Measurements from ENCODE around the gene ZNG1A. TPM values are rescaled to one million over a fixed set of nuclear protein-coding genes. Genes with fewer than 3 reads are reported as not detected.
"Not testable (repeated sequence)": the region's sequence is repeated elsewhere in the genome, so short reads cannot be mapped to it uniquely, and the experiment has no call there.

The ZNG1A gene
- total RNA-seq, 4 donors from 2014 or later: 21.9 to 34.5 (median 25.4) TPM

DNA sequence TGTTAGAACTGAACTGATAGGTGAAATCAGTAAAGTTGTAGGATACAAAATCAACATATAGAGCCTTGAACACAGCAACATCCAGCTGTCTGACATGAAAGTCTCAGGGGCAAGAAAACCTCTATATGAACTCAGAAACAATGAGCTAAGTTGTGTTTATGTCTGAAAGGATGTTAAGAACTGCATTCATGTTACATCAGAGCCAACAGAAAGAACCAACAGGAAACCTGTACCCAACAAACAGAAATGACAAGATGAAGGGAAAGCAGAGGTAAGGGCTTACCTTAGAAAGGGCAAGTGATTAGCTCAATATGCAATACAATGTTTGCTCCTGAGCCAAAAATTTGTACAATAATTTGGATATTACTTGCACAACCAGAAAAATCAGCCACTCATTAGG, 92.2 kb downstream of the ZNG1A start:
- not testable (repeated sequence) for DNase-seq (ENCODE audit: low spot score); ATAC-seq (ENCODE audit: low FRiP score)

DNA sequence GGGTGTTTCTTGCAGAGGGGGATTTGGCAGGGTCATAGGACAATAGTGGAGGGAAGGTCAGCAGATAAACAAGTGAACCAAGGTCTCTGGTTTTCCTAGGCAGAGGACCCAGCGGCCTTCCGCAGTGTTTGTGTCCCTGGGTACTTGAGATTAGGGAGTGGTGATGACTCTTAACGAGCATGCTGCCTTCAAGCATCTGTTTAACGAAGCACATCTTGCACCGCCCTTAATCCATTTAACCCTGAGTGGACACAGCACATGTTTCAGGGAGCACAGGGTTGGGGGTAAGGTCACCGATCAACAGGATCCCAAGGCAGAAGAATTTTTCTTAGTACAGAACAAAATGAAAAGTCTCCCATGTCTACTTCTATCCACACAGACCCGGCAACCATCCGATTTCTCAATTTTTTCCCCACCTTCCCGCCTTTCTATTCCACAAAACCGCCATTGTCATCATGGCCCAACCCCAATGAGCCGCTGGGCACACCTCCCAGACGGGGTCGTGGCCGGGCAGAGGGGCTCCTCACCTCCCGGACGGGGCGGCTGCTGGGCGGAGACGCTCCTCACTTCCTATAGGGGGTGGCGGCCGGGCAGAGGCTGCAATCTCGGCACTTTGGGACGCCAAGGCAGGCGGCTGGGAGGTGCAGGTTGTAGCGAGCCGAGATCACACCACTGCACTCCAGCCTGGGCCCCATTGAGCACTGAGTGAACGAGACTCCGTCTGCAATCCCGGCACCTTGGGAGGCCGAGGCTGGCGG, 95.7 kb downstream of the ZNG1A start:
- DNase-seq (ENCODE audit: low spot score); ATAC-seq (ENCODE audit: low FRiP score): not testable (repeated sequence)

GRCh38 chr9:78333-78732, 100.5 kb downstream of the ZNG1A start:
- not testable (repeated sequence) for ATAC-seq (ENCODE audit: low FRiP score); DNase-seq (ENCODE audit: low spot score)

GRCh38 chr9:76389-76788, 102.5 kb downstream of the ZNG1A start:
- ATAC-seq (ENCODE audit: low FRiP score); DNase-seq (ENCODE audit: low spot score): not testable (repeated sequence)

GRCh38 chr9:73900-74525, 104.8 kb downstream of the ZNG1A start:
- peak; percentile 41 for ATAC-seq (ENCODE audit: low FRiP score)
- not testable (repeated sequence) for DNase-seq (ENCODE audit: low spot score)

- ATAC-seq (ENCODE audit: low FRiP score): peak; percentile 81
- DNase-seq (ENCODE audit: low spot score): not testable (repeated sequence)
These were observed 105.6 kb downstream of the ZNG1A start for GRCh38 chr9:73076-73899.

Other genes starting within 250 kb of the ZNG1A start
- gene WASHC1, start 149.6 kb downstream of the ZNG1A start, total RNA-seq: 10 to 100 TPM in 1 of 4 donors, 1 to 10 TPM in 3; 3.2 to 12.6 (median 4.5) TPM
- gene FOXD4, start 60.6 kb downstream of the ZNG1A start, total RNA-seq: under 1 TPM in 3 of 4 donors, not detected in 1; 0.46 to 0.48 (median 0.47) TPM
- 10 to 100 TPM; 18.1 to 33.3 (median 28.6) TPM for gene DOCK8, start 35.8 kb upstream of the ZNG1A start, total RNA-seq